HEK293 (cell line): ENCODE data around the gene DVL1.
A peak's percentile ranks its signal among the peaks of the same experiment; 100 is the strongest.

Experiments
- CTCF ChIA-PET: fragments of 350-600 bp; formaldehyde crosslinking; extraction: SDS; loops from one replicate; lab custom pipeline; 2021; ENCODE audit warnings: antibody characterized with exemption; lab: Yijun Ruan, JAX
- POLR2A ChIA-PET: fragments of 300-600 bp; formaldehyde crosslinking; extraction: SDS; loops from one replicate; lab custom pipeline; 2020; ENCODE audit warnings: antibody characterized with exemption, inconsistent platforms; lab: Yijun Ruan, JAX
- H3K27ac ChIP-seq: fragments of 200-500 bp; sonication (Bioruptor generic); 2 replicates; pipeline ENCODE4 v1.5.1; 2014; ENCODE audit warnings: low read depth, low read length, control low read depth, inconsistent platforms; ENCODE audit errors: extremely low read depth
- H3K36me3 ChIP-seq, 2 experiments: fragments of 200-500 bp in 1 of 2; sonication (Bioruptor generic) in 1 of 2; 1 replicate in 1 of 2; 2 replicates in 1 of 2; pipeline ENCODE4 v1.5.1; 2014 to 2017; ENCODE audit warnings: inconsistent platforms in 2 of 2, low read length in 2 of 2; ENCODE audit not compliant: control insufficient read depth in 2 of 2, insufficient read depth in 1 of 2
- H3K4me1 ChIP-seq: fragments of 200-500 bp; sonication (Bioruptor generic); 2 replicates; pipeline ENCODE4 v1.5.1; 2014; ENCODE audit warnings: mild to moderate bottlenecking, low read length, inconsistent platforms; ENCODE audit not compliant: control insufficient read depth, insufficient read depth
- H3K4me3 ChIP-seq: 2 replicates; pipeline ENCODE4 v1.5.1; 2011; ENCODE audit warnings: low read depth, mild to moderate bottlenecking, control low read depth, low read length, moderate library complexity
- H3K9me3 ChIP-seq: fragments of 200-500 bp; sonication (Bioruptor generic); 2 replicates; pipeline ENCODE4 v1.5.1; 2014; ENCODE audit warnings: low read depth, low read length, inconsistent platforms; ENCODE audit not compliant: control insufficient read depth, insufficient read depth
- HOXD13 ChIP-seq: sonication (generic); formaldehyde crosslinking; IDR thresholded peaks from 2 replicates; pipeline ENCODE4 v1.8.0; 2022; ENCODE audit warnings: missing genetic modification reagents, borderline replicate concordance
- SP7 ChIP-seq: fragments of 450-650 bp; formaldehyde crosslinking; IDR thresholded peaks from 2 replicates; pipeline ENCODE4 v1.5.1; 2016; ENCODE audit warnings: missing biosample characterization, missing genetic modification characterization
- ZBTB26 ChIP-seq: fragments of 450-650 bp; formaldehyde crosslinking; optimal IDR thresholded peaks from 2 replicates; pipeline ENCODE3; 2016; ENCODE audit warnings: missing biosample characterization, mild to moderate bottlenecking, missing genetic modification characterization
- ZFP37 ChIP-seq: fragments of 450-650 bp; formaldehyde crosslinking; IDR thresholded peaks from 2 replicates; pipeline ENCODE4 v1.5.1; 2016; ENCODE audit warnings: missing biosample characterization, missing genetic modification characterization
- ZNF121 ChIP-seq: fragments of 450-650 bp; formaldehyde crosslinking; IDR thresholded peaks from 2 replicates; pipeline ENCODE4 v1.5.1; 2016; ENCODE audit warnings: missing biosample characterization, missing genetic modification characterization
- ZNF157 ChIP-seq: fragments of 450-650 bp; formaldehyde crosslinking; IDR thresholded peaks from 2 replicates; pipeline ENCODE4 v1.5.1; 2016; ENCODE audit warnings: missing biosample characterization, missing genetic modification characterization
- ZNF202 ChIP-seq: fragments of 450-650 bp; formaldehyde crosslinking; IDR thresholded peaks from 2 replicates; pipeline ENCODE4 v1.5.1; 2016; ENCODE audit warnings: missing biosample characterization, missing genetic modification characterization, borderline replicate concordance
- ZNF23 ChIP-seq: fragments of 450-650 bp; formaldehyde crosslinking; IDR thresholded peaks from 2 replicates; pipeline ENCODE4 v1.5.1; 2016; ENCODE audit warnings: missing biosample characterization, missing genetic modification characterization, borderline replicate concordance
- ZNF248 ChIP-seq: fragments of 450-650 bp; formaldehyde crosslinking; IDR thresholded peaks from 2 replicates; pipeline ENCODE4 v1.5.1; 2017; ENCODE audit warnings: missing biosample characterization, missing genetic modification characterization
- ZNF274 ChIP-seq, 2 experiments: fragments of 200-500 bp in 1 of 2; fragments of 450-650 bp in 1 of 2; sonication (Bioruptor generic) in 1 of 2; formaldehyde crosslinking in 1 of 2; IDR thresholded peaks; 2 replicates each; pipeline versions ENCODE4 v1.5.1 to v1.6.1; 2014 to 2016; ENCODE audit warnings: borderline replicate concordance in 1 of 2, inconsistent platforms in 1 of 2, low read length in 1 of 2, missing biosample characterization in 1 of 2, missing genetic modification characterization in 1 of 2
- ZNF324 ChIP-seq: fragments of 450-650 bp; formaldehyde crosslinking; IDR thresholded peaks from 2 replicates; pipeline ENCODE4 v1.5.1; 2016; ENCODE audit warnings: missing biosample characterization, missing genetic modification characterization
- ZNF350 ChIP-seq: fragments of 450-650 bp; formaldehyde crosslinking; IDR thresholded peaks from 2 replicates; pipeline ENCODE4 v1.5.0; 2017; ENCODE audit warnings: missing biosample characterization, mild to moderate bottlenecking, missing genetic modification characterization
- ZNF37A ChIP-seq: fragments of 450-650 bp; IDR thresholded peaks from 2 replicates; pipeline ENCODE4 v1.5.1; 2018; ENCODE audit warnings: missing biosample characterization, missing genetic modification characterization
- ZNF391 ChIP-seq: fragments of 450-650 bp; formaldehyde crosslinking; IDR thresholded peaks from 2 replicates; pipeline ENCODE4 v1.5.1; 2016; ENCODE audit warnings: low read depth, missing biosample characterization, missing genetic modification characterization, borderline replicate concordance
- ZNF404 ChIP-seq: fragments of 450-650 bp; formaldehyde crosslinking; IDR thresholded peaks from 2 replicates; pipeline ENCODE4 v1.5.1; 2017; ENCODE audit warnings: missing biosample characterization, missing genetic modification characterization
- ZNF529 ChIP-seq: fragments of 450-650 bp; formaldehyde crosslinking; IDR thresholded peaks from 2 replicates; pipeline ENCODE4 v1.5.1; 2017; ENCODE audit warnings: missing genetic modification characterization, missing biosample characterization; ENCODE audit not compliant: insufficient replicate concordance
- ZNF621 ChIP-seq: fragments of 450-650 bp; formaldehyde crosslinking; IDR thresholded peaks from 2 replicates; pipeline ENCODE4 v1.5.1; 2017; ENCODE audit warnings: missing biosample characterization, missing genetic modification characterization
- ZNF660 ChIP-seq: fragments of 450-650 bp; IDR thresholded peaks from 2 replicates; pipeline ENCODE4 v1.5.1; 2018; ENCODE audit warnings: missing biosample characterization, mild to moderate bottlenecking, missing genetic modification characterization
- ZNF747 ChIP-seq: fragments of 450-650 bp; formaldehyde crosslinking; IDR thresholded peaks from 2 replicates; pipeline ENCODE4 v1.5.1; 2016; ENCODE audit warnings: missing biosample characterization, missing genetic modification characterization
- ZNF777 ChIP-seq: fragments of 450-650 bp; formaldehyde crosslinking; IDR thresholded peaks from 2 replicates; pipeline ENCODE4 v1.5.1; 2017; ENCODE audit warnings: missing biosample characterization, missing genetic modification characterization, borderline replicate concordance
- ZSCAN18 ChIP-seq: fragments of 450-650 bp; formaldehyde crosslinking; IDR thresholded peaks from 2 replicates; pipeline ENCODE4 v1.5.1; 2016; ENCODE audit warnings: missing biosample characterization, missing genetic modification characterization
- TF ChIP-seq, protein P1 (sequence below): fragments of 450-650 bp; formaldehyde crosslinking; IDR thresholded peaks from 2 replicates; pipeline ENCODE4 v1.5.1; 2017; ENCODE audit warnings: missing biosample characterization, missing genetic modification characterization
- TF ChIP-seq, protein P2 (sequence below): fragments of 450-650 bp; formaldehyde crosslinking; IDR thresholded peaks from 2 replicates; pipeline ENCODE4 v1.5.1; 2016; ENCODE audit warnings: missing biosample characterization, missing genetic modification characterization
- TF ChIP-seq, protein P3 (sequence below): fragments of 450-650 bp; formaldehyde crosslinking; IDR thresholded peaks from 2 replicates; pipeline ENCODE4 v1.5.1; 2016; ENCODE audit warnings: missing biosample characterization, missing genetic modification characterization
- TF ChIP-seq, protein P4 (sequence below): fragments of 450-650 bp; formaldehyde crosslinking; IDR thresholded peaks from 2 replicates; pipeline ENCODE4 v1.5.1; 2016; ENCODE audit warnings: missing biosample characterization, missing genetic modification characterization

DVL1 gene

GRCh38 chr1:1319646-1319941, 29.6 kb downstream of the DVL1 start:
- TF ChIP-seq ZNF274 (IDR thresholded peaks at IDR 0.05; ENCODE audit: low read length): no peak
- no peak for TF ChIP-seq ZNF274 (tag by site-specific recombination; IDR thresholded peaks at IDR 0.05; ENCODE audit: borderline replicate concordance)
- no peak for TF ChIP-seq ZSCAN18
- TF ChIP-seq ZNF621: no peak
- no peak for TF ChIP-seq ZNF324 (tag by site-specific recombination)
- TF ChIP-seq HOXD13: no peak
- no peak for TF ChIP-seq ZNF350 (tag by site-specific recombination)
- no peak for TF ChIP-seq ZNF777
- TF ChIP-seq ZNF37A: no peak
- no peak for TF ChIP-seq ZNF404 (tag by site-specific recombination)
- no peak for TF ChIP-seq ZNF248
- no peak for TF ChIP-seq ZNF660 (tag by site-specific recombination)
- TF ChIP-seq ZNF23 (tag by site-specific recombination): no peak
- TF ChIP-seq ZFP37: no peak
- TF ChIP-seq, protein P1, sequence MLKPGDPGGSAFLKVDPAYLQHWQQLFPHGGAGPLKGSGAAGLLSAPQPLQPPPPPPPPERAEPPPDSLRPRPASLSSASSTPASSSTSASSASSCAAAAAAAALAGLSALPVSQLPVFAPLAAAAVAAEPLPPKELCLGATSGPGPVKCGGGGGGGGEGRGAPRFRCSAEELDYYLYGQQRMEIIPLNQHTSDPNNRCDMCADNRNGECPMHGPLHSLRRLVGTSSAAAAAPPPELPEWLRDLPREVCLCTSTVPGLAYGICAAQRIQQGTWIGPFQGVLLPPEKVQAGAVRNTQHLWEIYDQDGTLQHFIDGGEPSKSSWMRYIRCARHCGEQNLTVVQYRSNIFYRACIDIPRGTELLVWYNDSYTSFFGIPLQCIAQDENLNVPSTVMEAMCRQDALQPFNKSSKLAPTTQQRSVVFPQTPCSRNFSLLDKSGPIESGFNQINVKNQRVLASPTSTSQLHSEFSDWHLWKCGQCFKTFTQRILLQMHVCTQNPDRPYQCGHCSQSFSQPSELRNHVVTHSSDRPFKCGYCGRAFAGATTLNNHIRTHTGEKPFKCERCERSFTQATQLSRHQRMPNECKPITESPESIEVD (tag by site-specific recombination): no peak
- no peak for TF ChIP-seq ZNF202 (tag by site-specific recombination)
- TF ChIP-seq ZNF157 (tag by site-specific recombination): no peak
- TF ChIP-seq, protein P2, sequence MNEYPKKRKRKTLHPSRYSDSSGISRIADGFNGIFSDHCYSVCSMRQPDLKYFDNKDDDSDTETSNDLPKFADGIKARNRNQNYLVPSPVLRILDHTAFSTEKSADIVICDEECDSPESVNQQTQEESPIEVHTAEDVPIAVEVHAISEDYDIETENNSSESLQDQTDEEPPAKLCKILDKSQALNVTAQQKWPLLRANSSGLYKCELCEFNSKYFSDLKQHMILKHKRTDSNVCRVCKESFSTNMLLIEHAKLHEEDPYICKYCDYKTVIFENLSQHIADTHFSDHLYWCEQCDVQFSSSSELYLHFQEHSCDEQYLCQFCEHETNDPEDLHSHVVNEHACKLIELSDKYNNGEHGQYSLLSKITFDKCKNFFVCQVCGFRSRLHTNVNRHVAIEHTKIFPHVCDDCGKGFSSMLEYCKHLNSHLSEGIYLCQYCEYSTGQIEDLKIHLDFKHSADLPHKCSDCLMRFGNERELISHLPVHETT (tag by site-specific recombination): no peak
- TF ChIP-seq, protein P3, sequence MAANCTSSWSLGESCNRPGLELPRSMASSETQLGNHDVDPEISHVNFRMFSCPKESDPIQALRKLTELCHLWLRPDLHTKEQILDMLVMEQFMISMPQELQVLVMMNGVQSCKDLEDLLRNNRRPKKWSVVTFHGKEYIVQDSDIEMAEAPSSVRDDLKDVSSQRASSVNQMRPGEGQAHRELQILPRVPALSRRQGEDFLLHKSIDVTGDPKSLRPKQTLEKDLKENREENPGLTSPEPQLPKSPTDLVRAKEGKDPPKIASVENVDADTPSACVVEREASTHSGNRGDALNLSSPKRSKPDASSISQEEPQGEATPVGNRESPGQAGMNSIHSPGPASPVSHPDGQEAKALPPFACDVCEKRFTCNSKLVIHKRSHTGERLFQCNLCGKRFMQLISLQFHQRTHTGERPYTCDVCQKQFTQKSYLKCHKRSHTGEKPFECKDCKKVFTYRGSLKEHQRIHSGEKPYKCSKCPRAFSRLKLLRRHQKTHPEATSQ (tag by site-specific recombination): no peak
- ChIA-PET POLR2A (no interaction called here), CTCF (no interaction called here)
- Histone ChIP-seq H3K9me3 (no peaks in the 10 kb centered on the region), H3K27ac (no peak overlapping the region), H3K4me1 (peaks cover 20% of the 10 kb centered on the region), H3K36me3 (peaks cover 20 to 66% of the 10 kb centered on the region in 2 experiments), H3K4me3 (no peak overlapping the region)

DNA sequence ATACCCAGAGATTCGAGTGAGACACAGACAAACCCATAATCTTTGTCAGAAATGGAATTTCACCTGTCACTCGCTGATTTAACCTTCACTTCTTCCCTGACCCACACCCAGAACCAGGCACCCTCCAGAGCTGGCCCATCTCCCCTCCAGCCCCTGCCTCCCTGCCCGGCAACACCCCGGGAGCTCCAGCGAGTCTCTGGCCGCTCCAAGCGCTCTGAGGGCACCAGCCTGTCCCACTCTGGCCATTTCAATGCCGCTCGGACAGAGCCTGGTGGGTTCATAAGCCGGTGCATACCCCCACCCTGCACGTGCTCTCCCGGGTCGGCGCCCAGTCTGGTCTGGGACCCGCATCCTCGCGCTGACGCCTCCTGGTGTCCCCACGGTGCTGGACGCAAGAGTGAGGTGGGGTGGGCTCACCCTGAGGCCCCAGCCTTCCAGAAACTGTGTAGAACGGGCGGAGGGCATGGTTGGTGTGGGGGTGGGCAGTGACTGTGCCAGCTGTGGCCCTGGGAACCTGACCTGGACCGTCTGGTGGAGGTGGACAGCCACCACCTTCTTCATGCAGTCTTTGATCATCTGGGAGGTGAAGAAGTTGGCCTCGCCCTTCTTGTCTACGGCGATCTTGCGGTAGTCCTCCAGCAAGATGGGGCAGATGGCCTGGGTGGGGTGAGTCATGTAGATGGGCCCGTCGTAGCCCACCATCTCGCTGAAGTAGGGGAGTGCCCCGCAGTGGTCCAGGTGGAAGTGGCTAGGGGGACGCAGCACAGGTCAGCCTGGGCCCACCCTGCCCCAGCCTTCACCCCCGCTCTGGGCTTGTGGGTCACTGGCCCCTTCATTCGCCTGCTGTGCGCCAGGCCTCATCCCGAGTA, 30.2 kb downstream of the DVL1 start:
- Histone ChIP-seq H3K4me1 (peaks cover 20% of the 10 kb centered on the region), H3K9me3 (no peaks in the 10 kb centered on the region), H3K4me3 (no peak overlapping the region), H3K36me3 (peaks cover 20 to 72% of the 10 kb centered on the region in 2 experiments), H3K27ac (peak overlapping the region; percentile 58)
- POLR2A ChIA-PET: interaction anchor here (0.7 to 1.7 kb wide), 6 partner anchors 9 to 319 kb away, joined by 3 to 7 read pairs (median 4); partner anchors contain the start of gene HES4
- CTCF ChIA-PET: no interaction called here
- TF ChIP-seq ZNF747 (tag by site-specific recombination) (no peak), SP7 (no peak), ZNF391 (no peak), ZBTB26 (tag by site-specific recombination) (peak; percentile 5), ZNF529 (tag by site-specific recombination) (no peak), ZNF121 (tag by site-specific recombination) (0 out of 2 replicates have a peak, but pooled peaks have one; percentile 36)
- TF ChIP-seq, protein P4, sequence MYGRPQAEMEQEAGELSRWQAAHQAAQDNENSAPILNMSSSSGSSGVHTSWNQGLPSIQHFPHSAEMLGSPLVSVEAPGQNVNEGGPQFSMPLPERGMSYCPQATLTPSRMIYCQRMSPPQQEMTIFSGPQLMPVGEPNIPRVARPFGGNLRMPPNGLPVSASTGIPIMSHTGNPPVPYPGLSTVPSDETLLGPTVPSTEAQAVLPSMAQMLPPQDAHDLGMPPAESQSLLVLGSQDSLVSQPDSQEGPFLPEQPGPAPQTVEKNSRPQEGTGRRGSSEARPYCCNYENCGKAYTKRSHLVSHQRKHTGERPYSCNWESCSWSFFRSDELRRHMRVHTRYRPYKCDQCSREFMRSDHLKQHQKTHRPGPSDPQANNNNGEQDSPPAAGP: 0 out of 2 replicates have a peak, but pooled peaks have one; percentile 37
